CD4-positive, alpha-beta T cell (primary cell): ENCODE results near the gene CNTLN. TPM values are rescaled to one million over a fixed set of nuclear protein-coding genes. Genes with fewer than 3 reads are reported as not detected.
"Not testable (repeated sequence)": the region's sequence is repeated elsewhere in the genome, so short reads cannot be mapped to it uniquely, and the experiment has no call there.

Experiments used
- ATAC-seq: fragments of 200-7000 bp; cut with Tn5 transposase; one replicate; pipeline ENCODE4 v1.10.0; 2022; ENCODE audit warnings: mild to moderate bottlenecking; ENCODE audit not compliant: poor library complexity
- CTCF ChIA-PET: fragments of 350-600 bp; sonication (Branson Sonifier 250); formaldehyde crosslinking; loops from one replicate; lab custom pipeline; 2021; ENCODE audit warnings: antibody characterized with exemption, inconsistent platforms; lab: Charles Lee
- POLR2A ChIA-PET: fragments of 350-600 bp; sonication (Branson Sonifier 250); formaldehyde crosslinking; loops from one replicate; lab custom pipeline; 2021; ENCODE audit warnings: antibody characterized with exemption, inconsistent platforms; lab: Charles Lee
- DNase-seq, 14 experiments: peaks; one replicate each; pipeline ENCODE4 v3.0.0-alpha.2; 2013 to 2020; ENCODE audit warnings: mixed read lengths in 2 of 14
- H3K27ac ChIP-seq, 2 donors: one replicate each; pipeline versions ENCODE4 v1.5.1 to v1.7.0; 2013; ENCODE audit warnings: low read length in 2 of 2, low read depth in 1 of 2, mild to moderate bottlenecking in 1 of 2
- H3K27me3 ChIP-seq, 2 experiments: 1 replicate in 1 of 2; 2 replicates in 1 of 2; pipeline versions ENCODE4 v1.6.1 to v1.7.0; 2013; ENCODE audit warnings: low read length in 2 of 2, control low read depth in 1 of 2, mild to moderate bottlenecking in 1 of 2, moderate library complexity in 1 of 2; ENCODE audit not compliant: insufficient read depth in 2 of 2, control insufficient read depth in 1 of 2
- H3K36me3 ChIP-seq: one replicate; pipeline ENCODE4 v1.6.1; 2013; ENCODE audit warnings: low read length, control low read depth; ENCODE audit not compliant: insufficient read depth
- H3K4me1 ChIP-seq: one replicate; pipeline ENCODE4 v1.6.1; 2013; ENCODE audit warnings: low read length, control low read depth; ENCODE audit not compliant: insufficient read depth
- H3K4me3 ChIP-seq: one replicate; pipeline ENCODE4 v1.5.1; 2013; ENCODE audit warnings: mild to moderate bottlenecking, low read length, moderate library complexity
- H3K9me3 ChIP-seq, 2 experiments: 1 replicate in 1 of 2; 2 replicates in 1 of 2; pipeline versions ENCODE4 v1.6.1 to v1.7.0; 2013; ENCODE audit warnings: low read length in 2 of 2, mild to moderate bottlenecking in 2 of 2, control low read depth in 1 of 2, moderate library complexity in 1 of 2; ENCODE audit not compliant: control insufficient read depth in 1 of 2, insufficient read depth in 1 of 2
- H3K27ac Mint-ChIP-seq: one replicate; pipeline ENCODE4 v1.8.0; 2020; ENCODE audit warnings: mixed read lengths
- H3K27me3 Mint-ChIP-seq: one replicate; pipeline ENCODE4 v1.8.0; 2021; ENCODE audit warnings: mixed read lengths
- H3K36me3 Mint-ChIP-seq: one replicate; pipeline ENCODE4 v1.8.0; 2021; ENCODE audit warnings: low read depth, mixed read lengths
- H3K4me1 Mint-ChIP-seq: one replicate; pipeline ENCODE4 v1.8.0; 2021; ENCODE audit warnings: low read depth, mixed read lengths
- H3K4me3 Mint-ChIP-seq: one replicate; pipeline ENCODE4 v1.8.0; 2020; ENCODE audit warnings: mild to moderate bottlenecking, mixed read lengths
- H3K9me3 Mint-ChIP-seq: one replicate; pipeline ENCODE4 v1.8.0; 2020; ENCODE audit warnings: mixed read lengths
- CTCF ChIP-seq: fragments of 200-600 bp; IDR thresholded peaks from one replicate; pipeline ENCODE4 v1.8.0; 2022; ENCODE audit warnings: antibody characterized with exemption, mild to moderate bottlenecking
- intact Hi-C, 2 experiments: fragments of 100-400 bp; cut with DNase I in 1 of 2; cut with micrococcal nuclease in 1 of 2; formaldehyde crosslinking; loops; one replicate each; pipeline versions ENCODE4 v1.15.1 to v1.9.0; 2023 to 2025; cut with DNase I, micrococcal nuclease
- total RNA-seq, 174 experiments: library from RNA in 2 of 174; stranded (reverse) in 2 of 174; gene quantifications; one replicate each; pipeline ENCODE4 v1.2.3 and lab custom pipeline; 2021 to 2026

CNTLN gene
- total RNA-seq, 2 experiments from 2014 or later = 0.25 to 0.28 TPM

GRCh38 chr9:17246770-17247169 lies 111.9 kb downstream of the CNTLN start:
- Histone ChIP-seq H3K4me1 (no peaks in the 10 kb centered on the region), H3K36me3 (no peaks in the 10 kb centered on the region), H3K27me3 (no peaks in the 10 kb centered on the region), H3K9me3 (peaks cover 5 to 6% of the 10 kb centered on the region in 2 experiments), H3K27ac (no peak overlapping the region), H3K4me3 (no peak overlapping the region)
- intact Hi-C loops = no loop called here
- no peak overlapping the region for H3K27ac Mint-ChIP-seq
- no peaks in the 10 kb centered on the region for H3K4me1 Mint-ChIP-seq
- no peaks in the 10 kb centered on the region for H3K36me3 Mint-ChIP-seq
- H3K27me3 Mint-ChIP-seq = no peaks in the 10 kb centered on the region
- H3K4me3 Mint-ChIP-seq = no peak overlapping the region
- CTCF ChIA-PET = interaction anchor here (0.5 kb wide), 1 partner anchor 24 kb away, joined by 4 read pairs; no protein-coding TSS in a partner anchor
- POLR2A ChIA-PET = no interaction called here
- peaks cover 18% of the 10 kb centered on the region for H3K9me3 Mint-ChIP-seq
- DNase-seq (no peak), ATAC-seq (no peak)
- TF ChIP-seq CTCF = no peak

DNA sequence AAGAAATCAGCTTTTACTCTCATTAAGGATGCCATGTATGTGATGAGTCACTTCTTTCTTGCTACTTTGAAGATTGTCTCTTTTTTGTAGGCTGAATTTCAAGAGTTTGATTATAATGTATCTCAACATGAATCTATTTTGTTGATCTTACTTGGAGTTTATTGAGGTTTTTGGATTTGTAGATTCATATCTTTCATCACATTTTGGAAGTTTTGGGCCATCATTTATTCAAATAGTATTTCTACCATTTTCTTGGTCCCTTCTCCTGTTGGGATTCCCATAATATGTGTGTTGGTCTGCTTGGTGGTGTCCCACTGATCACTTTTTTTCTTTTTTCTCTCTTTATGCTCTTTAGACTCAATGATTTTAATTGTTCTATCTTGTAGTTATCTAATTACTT lies 116.3 kb downstream of the CNTLN start:
- Histone ChIP-seq H3K36me3 (no peaks in the 10 kb centered on the region), H3K9me3 (peaks cover 0 to 6% of the 10 kb centered on the region in 2 experiments), H3K4me3 (no peak overlapping the region), H3K4me1 (no peaks in the 10 kb centered on the region), H3K27me3 (no peaks in the 10 kb centered on the region), H3K27ac (no peak overlapping the region)
- intact Hi-C loops = no loop called here
- CTCF ChIA-PET = no interaction called here
- no peaks in the 10 kb centered on the region for H3K4me1 Mint-ChIP-seq
- no peaks in the 10 kb centered on the region for H3K27me3 Mint-ChIP-seq
- H3K4me3 Mint-ChIP-seq = no peak overlapping the region
- ATAC-seq (no peak), DNase-seq (no peak)
- H3K9me3 Mint-ChIP-seq = peaks cover 17% of the 10 kb centered on the region
- no peak for TF ChIP-seq CTCF
- no peak overlapping the region for H3K27ac Mint-ChIP-seq
- H3K36me3 Mint-ChIP-seq = no peaks in the 10 kb centered on the region
- POLR2A ChIA-PET = no interaction called here

- H3K27ac ChIP-seq, H3K27ac Mint-ChIP-seq, ATAC-seq, intact Hi-C loops, H3K9me3 ChIP-seq, H3K36me3 ChIP-seq, DNase-seq, H3K36me3 Mint-ChIP-seq, H3K27me3 ChIP-seq, H3K27me3 Mint-ChIP-seq, POLR2A ChIA-PET, H3K4me3 Mint-ChIP-seq, CTCF ChIA-PET, H3K4me1 ChIP-seq, H3K4me3 ChIP-seq, H3K4me1 Mint-ChIP-seq, H3K9me3 Mint-ChIP-seq: not testable (repeated sequence)
Measured at GRCh38 chr9:17268531-17269188, 133.8 kb downstream of the CNTLN start.

DNA sequence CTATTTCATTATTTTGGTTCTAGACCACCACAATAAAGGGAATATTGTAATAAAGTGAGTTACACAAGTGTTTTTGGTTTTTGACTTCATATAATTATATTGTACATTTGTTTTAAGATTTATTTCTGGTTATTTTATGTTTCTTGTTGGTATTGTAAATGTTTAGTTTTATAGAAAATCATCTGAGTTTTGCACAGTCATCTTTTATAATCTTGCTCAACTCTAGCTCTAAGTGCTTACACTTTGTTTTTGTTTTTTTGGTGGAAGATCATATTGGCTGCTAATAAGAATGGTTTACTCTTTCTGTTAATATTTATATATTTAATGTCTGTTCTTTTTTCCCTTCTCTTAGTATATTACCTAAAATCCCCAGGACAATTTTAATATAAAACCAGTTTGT lies 135.0 kb downstream of the CNTLN start:
- intact Hi-C loops = no loop called here

More for the DNA sequence above, 135.0 kb downstream of the CNTLN start:
- Histone ChIP-seq H3K4me3 (no peak overlapping the region), H3K36me3 (no peaks in the 10 kb centered on the region), H3K27ac (no peak overlapping the region), H3K27me3 (no peaks in the 10 kb centered on the region), H3K4me1 (no peaks in the 10 kb centered on the region), H3K9me3 (peaks cover 0 to 9% of the 10 kb centered on the region in 2 experiments)
- peaks cover 3% of the 10 kb centered on the region for H3K9me3 Mint-ChIP-seq
- no peak for DNase-seq
- no peaks in the 10 kb centered on the region for H3K4me1 Mint-ChIP-seq
- CTCF ChIA-PET = no interaction called here
- H3K27ac Mint-ChIP-seq = no peak overlapping the region
- ATAC-seq = no peak
- H3K4me3 Mint-ChIP-seq = no peak overlapping the region
- H3K36me3 Mint-ChIP-seq = no peaks in the 10 kb centered on the region
- H3K27me3 Mint-ChIP-seq = no peaks in the 10 kb centered on the region
- TF ChIP-seq CTCF = no peak
- POLR2A ChIA-PET = no interaction called here
